Colonic mucosa (tissue), 4 donors: ENCODE results near the gene RAD51B. TPM values are rescaled to one million over a fixed set of nuclear protein-coding genes. Genes with fewer than 3 reads are reported as not detected.
"Not testable (repeated sequence)": the region's sequence is repeated elsewhere in the genome, so short reads cannot be mapped to it uniquely, and the experiment has no call there.

Experiments
- DNase-seq: peaks from one replicate; pipeline ENCODE4 v3.0.0-alpha.2; 2020
- H3K27ac ChIP-seq: fragments of 200-600 bp; one replicate; pipeline ENCODE4 v1.8.0; 2021
- H3K27me3 ChIP-seq: fragments of 200-600 bp; one replicate; pipeline ENCODE4 v1.8.0; 2021
- H3K36me3 ChIP-seq: fragments of 200-600 bp; one replicate; pipeline ENCODE4 v1.8.0; 2021
- H3K4me1 ChIP-seq: fragments of 200-600 bp; one replicate; pipeline ENCODE4 v1.8.0; 2021; ENCODE audit warnings: mild to moderate bottlenecking
- H3K4me3 ChIP-seq: fragments of 200-600 bp; one replicate; pipeline ENCODE4 v1.8.0; 2021
- H3K9ac ChIP-seq, 2 donors: one replicate each; pipeline ENCODE4 v1.7.0; 2013; ENCODE audit warnings: control low read depth in 2 of 2, low read depth in 2 of 2, low read length in 2 of 2
- H3K9me3 ChIP-seq: fragments of 200-600 bp; one replicate; pipeline ENCODE4 v1.8.0; 2021
- CTCF ChIP-seq: fragments of 200-600 bp; IDR thresholded peaks from one replicate; pipeline ENCODE4 v1.8.0; 2022; ENCODE audit warnings: antibody characterized with exemption, mild to moderate bottlenecking
- intact Hi-C: fragments of 100-400 bp; cut with DNase I; formaldehyde crosslinking; loops from one replicate; pipeline ENCODE4 v1.14.1; 2022
- total RNA-seq, 2 donors: library from RNA; stranded (reverse); fragmentation: NEBNext Ultra II Directional in 1 of 2; extraction: Animal tissue kit (Norgen Biotek cat#: 25700) in 1 of 2; gene quantifications; one replicate each; pipeline ENCODE4 v1.2.1, GENCODE V29; 2021
- donor health status: healthy.
- donor health status: DM: no; HTN: no; CAD: no.
- donor health status: DM: no; HTN: no; CAD: no.

RAD51B gene
- total RNA-seq, 2 donors from 2014 or later, result 12.7 to 22.0 TPM

- DNase-seq, result no peak
- intact Hi-C loops, result loop anchor here (10.0 kb wide), 1 partner anchor 52 kb away; no protein-coding TSS in a partner anchor
- Histone ChIP-seq H3K4me1 (peaks cover 14% of the 10 kb centered on the region), H3K9ac (no peak overlapping the region), H3K36me3 (no peaks in the 10 kb centered on the region), H3K27ac (no peak overlapping the region), H3K27me3 (no peaks in the 10 kb centered on the region), H3K4me3 (no peak overlapping the region), H3K9me3 (no peaks in the 10 kb centered on the region)
- no peak for TF ChIP-seq CTCF
These were observed 433.7 kb downstream of the RAD51B start for GRCh38 chr14:68253160-68253780.

GRCh38 chr14:68253878-68254528 lies 434.4 kb downstream of the RAD51B start:
- H3K27me3 ChIP-seq, result no peaks in the 10 kb centered on the region
- peaks cover 9% of the 10 kb centered on the region for H3K4me1 ChIP-seq
- H3K27ac ChIP-seq, result no peak overlapping the region
- TF ChIP-seq CTCF, result no peak
- no peaks in the 10 kb centered on the region for H3K9me3 ChIP-seq
- DNase-seq, result no peak
- intact Hi-C loops, result loop anchor here (10.0 kb wide), 1 partner anchor 51 kb away; no protein-coding TSS in a partner anchor
- no peak overlapping the region for H3K4me3 ChIP-seq
- H3K9ac ChIP-seq, result no peak overlapping the region
- H3K36me3 ChIP-seq, result no peaks in the 10 kb centered on the region

DNA sequence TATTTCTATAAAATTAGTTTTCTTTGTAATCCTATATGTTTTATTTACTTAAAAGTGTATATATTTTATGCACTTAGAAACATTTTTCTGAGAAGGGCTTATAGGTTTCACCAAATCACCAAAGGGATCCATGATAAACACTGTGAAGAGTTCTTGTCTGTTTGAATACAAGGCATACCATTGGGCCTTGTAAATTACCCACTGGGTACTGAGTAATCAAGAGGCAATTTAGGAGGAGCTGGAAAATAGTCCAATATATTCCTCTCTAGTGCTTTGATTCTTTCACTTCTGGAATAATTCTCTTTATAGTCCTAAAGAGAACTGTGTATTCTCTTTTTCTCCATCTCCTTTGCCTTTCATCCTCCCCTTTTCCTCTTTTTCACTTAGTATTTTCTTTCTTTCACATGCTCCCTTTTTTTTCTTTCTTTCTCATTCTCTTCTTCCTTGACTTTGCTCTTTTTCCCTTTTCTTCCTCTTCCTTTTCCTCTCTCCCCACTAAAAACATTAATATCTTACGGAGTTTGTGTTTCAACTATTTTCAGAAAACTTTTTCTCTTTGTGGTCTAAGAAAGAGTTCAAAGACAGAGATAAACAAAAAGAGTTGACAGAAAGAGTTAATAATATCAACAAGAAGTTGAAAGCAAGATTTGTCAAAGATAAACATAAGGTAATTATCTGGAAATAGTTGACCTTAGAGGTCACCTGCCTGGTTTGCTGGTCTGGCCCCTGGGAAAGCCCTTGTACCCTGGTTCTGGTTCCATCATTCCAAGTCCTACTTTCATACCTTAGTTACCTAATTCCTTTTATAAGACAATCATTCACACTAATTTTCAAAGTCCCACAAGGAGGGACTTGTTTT lies 435.3 kb downstream of the RAD51B start:
- H3K9me3 ChIP-seq, result no peaks in the 10 kb centered on the region
- no peak for DNase-seq
- H3K36me3 ChIP-seq, result no peaks in the 10 kb centered on the region
- H3K27me3 ChIP-seq, result no peaks in the 10 kb centered on the region
- H3K4me3 ChIP-seq, result no peak overlapping the region
- peaks cover 9% of the 10 kb centered on the region for H3K4me1 ChIP-seq
- no peak for TF ChIP-seq CTCF
- intact Hi-C loops, result loop anchor here (10.0 kb wide), 1 partner anchor 50 kb away; no protein-coding TSS in a partner anchor
- H3K27ac ChIP-seq, result no peak overlapping the region
- H3K9ac ChIP-seq, result no peak overlapping the region

GRCh38 chr14:68255693-68256178 lies 436.2 kb downstream of the RAD51B start:
- Histone ChIP-seq H3K27me3 (no peaks in the 10 kb centered on the region), H3K9me3 (no peaks in the 10 kb centered on the region), H3K36me3 (no peaks in the 10 kb centered on the region), H3K4me3 (no peak overlapping the region), H3K27ac (no peak overlapping the region), H3K9ac (no peak overlapping the region), H3K4me1 (peaks cover under 1% of the 10 kb centered on the region)
- no peak for TF ChIP-seq CTCF
- intact Hi-C loops, result loop anchor here (10.0 kb wide), 1 partner anchor 49 kb away; no protein-coding TSS in a partner anchor
- DNase-seq, result no peak

- Histone ChIP-seq H3K4me3 (no peak overlapping the region), H3K9me3 (no peaks in the 10 kb centered on the region), H3K27ac (no peak overlapping the region), H3K27me3 (no peaks in the 10 kb centered on the region), H3K9ac (no peak overlapping the region), H3K4me1 (no peaks in the 10 kb centered on the region), H3K36me3 (no peaks in the 10 kb centered on the region)
- no peak for DNase-seq
- intact Hi-C loops, result loop anchor here (10.0 kb wide), 1 partner anchor 47 kb away; no protein-coding TSS in a partner anchor
- no peak for TF ChIP-seq CTCF
These were observed 438.4 kb downstream of the RAD51B start for GRCh38 chr14:68257969-68258368.

- not testable (repeated sequence) for H3K9ac ChIP-seq, H3K4me3 ChIP-seq, H3K27ac ChIP-seq, H3K27me3 ChIP-seq, H3K4me1 ChIP-seq, H3K9me3 ChIP-seq, H3K36me3 ChIP-seq, DNase-seq
- intact Hi-C loops, result loop anchor here (10.0 kb wide), 1 partner anchor 46 kb away; no protein-coding TSS in a partner anchor
These were observed 439.4 kb downstream of the RAD51B start for GRCh38 chr14:68258995-68259394.
